HG03280 (cell line): ENCODE results near the gene MASP1.

Source experiments
- ATAC-seq: cut with Tn5 transposase; IDR thresholded peaks from one replicate; pipeline ENCODE4 v1.9.1; 2021; ENCODE audit warnings: mild to moderate bottlenecking, moderate library complexity; ENCODE audit not compliant: unreplicated experiment

Gene MASP1

GRCh38 chr3:187196573-187197334 is 94.8 kb downstream of the MASP1 start:
- ATAC-seq: no peak

GRCh38 chr3:187193181-187193580 is 98.4 kb downstream of the MASP1 start:
- ATAC-seq: no peak

GRCh38 chr3:187191271-187191670 is 100.3 kb downstream of the MASP1 start:
- no peak for ATAC-seq

GRCh38 chr3:187188931-187189330 is 102.6 kb downstream of the MASP1 start:
- no peak for ATAC-seq

GRCh38 chr3:187186801-187187421 is 104.6 kb downstream of the MASP1 start:
- ATAC-seq: no peak

- ATAC-seq: no peak
Measured at GRCh38 chr3:187186375-187186774, 105.2 kb downstream of the MASP1 start.

- no peak for ATAC-seq
Measured at GRCh38 chr3:187185759-187186158, 105.8 kb downstream of the MASP1 start.
